ENCODE data around the gene EMP2.
"Not testable (repeated sequence)": the region's sequence is repeated elsewhere in the genome, so short reads cannot be mapped to it uniquely, and the experiment has no call there.

Gene EMP2

GRCh38 chr16:10552998-10553491, 27.4 kb downstream of the EMP2 start:
- in situ Hi-C loops (cut with MboI; ENCODE audit: low sequenced_read_pairs) = no loop called here

DNA sequence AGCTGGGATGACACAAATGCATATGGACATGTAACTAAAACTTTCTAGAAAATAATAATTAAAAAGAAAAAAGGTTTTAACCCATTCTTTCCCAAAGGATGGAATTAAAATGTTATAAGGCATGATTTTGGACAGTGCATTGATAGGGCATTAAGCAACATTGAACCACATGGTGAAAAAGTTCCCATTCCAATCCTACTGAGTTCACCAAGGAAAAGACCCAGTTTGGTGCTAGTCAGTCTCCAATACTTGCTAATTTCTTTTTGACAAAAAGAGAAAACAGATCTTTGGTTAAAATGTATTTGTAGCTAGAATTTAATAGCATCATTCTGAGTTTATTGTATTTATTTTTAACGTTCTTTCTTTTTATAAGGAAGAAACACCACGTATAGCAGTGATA, 28.1 kb downstream of the EMP2 start:
- in situ Hi-C loops (cut with MboI; ENCODE audit: low sequenced_read_pairs) = no loop called here

DNA sequence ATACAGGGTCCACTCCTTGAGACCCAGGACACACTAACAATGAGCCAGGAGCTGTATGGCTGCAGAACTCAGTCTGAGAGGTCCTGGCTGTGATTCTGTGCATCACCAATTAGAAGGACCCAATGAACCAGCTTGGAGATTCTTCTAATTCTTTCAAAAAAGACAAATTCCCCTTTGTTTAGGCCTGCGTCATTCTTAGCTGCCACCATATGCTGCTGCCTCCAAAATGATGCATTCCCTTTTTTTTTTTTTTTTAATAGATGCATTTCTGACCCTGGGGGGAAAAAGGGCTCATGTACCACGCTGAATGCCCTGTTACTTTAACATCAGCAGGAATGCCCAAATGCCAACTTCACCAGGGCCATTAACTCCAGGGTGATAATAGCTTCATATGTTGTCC, 28.5 kb downstream of the EMP2 start:
- in situ Hi-C loops (cut with MboI; ENCODE audit: low sequenced_read_pairs) = no loop called here

- in situ Hi-C loops (cut with MboI; ENCODE audit: low sequenced_read_pairs) = no loop called here
These were observed 32.0 kb downstream of the EMP2 start for GRCh38 chr16:10548404-10548803.

DNA sequence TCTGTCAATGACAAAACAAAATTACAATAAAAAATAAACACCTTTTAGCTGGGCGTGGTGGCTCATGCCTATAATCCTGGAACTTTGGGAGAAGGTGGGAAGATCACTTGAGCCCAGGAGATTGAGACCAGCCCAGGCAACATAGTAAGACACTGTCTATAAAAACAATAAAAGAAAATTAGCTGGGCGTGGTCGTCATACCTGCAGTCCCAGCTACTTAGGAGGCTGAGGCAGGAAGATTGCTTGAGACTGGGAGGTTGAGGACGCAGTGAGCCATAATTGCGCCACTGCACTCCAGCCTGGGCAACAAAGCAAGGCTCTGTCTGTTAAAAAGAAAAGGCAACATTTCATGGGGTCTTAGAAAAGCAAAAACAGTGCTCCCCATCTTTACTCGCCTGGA, 32.7 kb downstream of the EMP2 start:
- in situ Hi-C loops (cut with MboI; ENCODE audit: low sequenced_read_pairs) = no loop called here

DNA sequence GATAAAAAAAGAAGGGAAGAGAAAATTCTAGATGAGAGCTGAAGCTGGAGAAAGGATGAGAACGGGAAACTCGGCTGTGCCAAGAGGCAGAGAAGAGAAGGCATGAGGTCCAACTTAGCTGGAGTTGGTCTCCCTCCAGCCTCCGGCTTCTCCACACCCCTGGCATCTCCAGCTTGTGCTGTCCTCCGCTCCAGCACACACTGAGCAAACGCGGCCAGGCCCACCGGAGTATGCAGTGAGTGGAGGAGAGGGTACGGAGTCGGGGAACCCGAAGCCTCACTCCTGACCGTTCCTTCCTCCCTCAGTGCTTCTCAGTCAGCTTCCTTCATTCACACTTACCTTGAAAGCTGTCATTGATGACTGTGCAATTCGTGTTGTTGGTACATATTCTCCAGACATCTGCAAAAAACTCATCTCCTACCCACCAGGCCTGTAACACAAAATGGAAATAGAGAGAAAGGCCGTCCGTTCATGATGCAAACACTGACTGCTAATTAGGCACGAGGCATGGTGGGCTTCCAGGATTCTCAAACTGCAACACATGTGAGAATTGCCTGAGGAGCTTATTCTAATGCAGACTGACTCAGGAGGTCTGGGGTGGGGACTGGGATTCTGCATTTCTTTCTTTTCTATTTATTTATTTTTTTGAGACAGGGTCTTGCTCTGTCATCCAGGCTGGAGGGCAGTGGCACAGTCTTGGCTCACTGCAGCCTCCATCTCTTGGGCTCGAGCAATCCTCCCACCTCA, 37.0 kb downstream of the EMP2 start:
- in situ Hi-C loops (cut with MboI; ENCODE audit: low sequenced_read_pairs) = no loop called here

DNA sequence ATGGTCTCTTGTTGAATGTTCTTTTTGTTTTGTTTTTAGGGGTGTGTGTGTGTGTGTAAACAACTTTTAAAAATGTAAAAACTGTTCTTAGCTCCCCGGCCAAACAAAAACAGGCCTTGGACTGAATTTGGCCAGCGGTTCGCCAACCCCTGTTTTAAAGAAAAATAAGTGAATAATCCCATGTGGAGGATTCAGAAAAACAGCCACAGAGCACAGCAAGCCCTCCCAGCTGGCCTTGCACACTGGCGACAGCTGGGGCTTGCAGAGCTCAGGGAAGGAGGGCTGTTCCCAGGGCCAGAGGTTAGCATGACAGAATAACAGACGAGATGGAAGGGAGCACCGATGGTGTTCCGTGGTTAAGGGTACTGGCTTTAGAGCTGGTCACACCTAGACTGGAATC, 39.0 kb downstream of the EMP2 start:
- in situ Hi-C loops (cut with MboI; ENCODE audit: low sequenced_read_pairs) = no loop called here

DNA sequence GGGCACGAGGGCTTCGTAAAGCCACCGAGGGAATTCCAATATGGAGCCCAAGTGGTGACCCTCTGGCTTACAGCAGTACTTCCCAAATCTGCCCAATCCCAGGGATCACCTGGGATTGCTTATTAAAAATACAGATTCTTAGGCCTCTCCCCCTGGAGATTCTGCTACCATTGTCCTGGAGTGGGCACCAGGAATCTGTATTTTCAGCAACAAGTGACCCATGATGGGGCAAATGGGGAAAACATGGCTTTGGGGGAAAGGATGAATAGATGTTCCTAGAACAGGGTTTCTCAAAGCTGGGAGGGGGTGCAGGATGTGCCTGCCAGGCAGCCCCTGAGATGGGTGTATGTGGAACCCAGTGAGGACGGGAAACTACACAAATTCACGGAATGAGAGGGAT, 40.6 kb downstream of the EMP2 start:
- in situ Hi-C loops (cut with MboI; ENCODE audit: low sequenced_read_pairs) = no loop called here

- in situ Hi-C loops (cut with MboI; ENCODE audit: low sequenced_read_pairs) = no loop called here
These were observed 41.2 kb downstream of the EMP2 start for GRCh38 chr16:10539236-10539635.

DNA sequence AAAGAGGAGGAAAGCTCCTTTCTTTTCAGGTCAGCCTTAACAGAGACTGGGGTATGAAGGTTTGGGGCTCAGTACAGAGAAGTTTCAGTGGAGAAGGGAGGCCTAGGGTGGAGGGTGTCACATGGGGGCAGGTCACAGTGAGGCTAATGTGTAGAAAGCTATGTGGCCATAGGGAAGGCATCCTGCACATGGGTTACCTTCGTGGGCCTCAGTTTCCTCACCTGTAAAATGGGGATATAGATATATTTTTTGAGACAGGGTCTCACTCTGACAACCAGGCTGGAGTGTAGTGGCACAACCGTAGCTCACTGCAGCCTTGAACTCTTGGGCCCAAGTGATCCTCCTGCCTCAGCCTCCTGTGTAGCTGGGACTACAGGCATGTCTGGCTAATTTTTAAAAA, 41.8 kb downstream of the EMP2 start:
- in situ Hi-C loops (cut with MboI; ENCODE audit: low sequenced_read_pairs) = no loop called here

DNA sequence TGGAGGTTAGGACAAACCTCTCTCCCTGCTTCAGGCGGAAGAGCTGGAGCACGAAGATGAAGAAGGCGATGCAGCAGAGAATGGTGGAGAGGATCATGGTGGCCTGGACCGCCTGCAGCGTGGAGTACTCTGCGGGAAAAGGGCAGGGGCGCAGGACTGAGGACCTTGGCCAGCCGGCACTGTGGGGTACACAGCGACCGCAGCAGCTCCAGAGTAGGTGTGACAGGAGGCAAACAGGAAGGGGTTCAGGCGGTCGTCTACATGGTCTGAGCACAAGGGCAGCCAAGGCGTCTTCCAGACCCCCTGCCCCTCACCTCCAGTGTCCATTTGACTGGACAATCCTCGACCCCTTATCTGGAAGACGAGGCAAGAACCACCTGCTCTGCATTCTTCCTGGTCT, 42.5 kb downstream of the EMP2 start:
- in situ Hi-C loops (cut with MboI; ENCODE audit: low sequenced_read_pairs) = no loop called here

- in situ Hi-C loops (cut with MboI; ENCODE audit: low sequenced_read_pairs) = no loop called here
These were observed 43.5 kb downstream of the EMP2 start for GRCh38 chr16:10536814-10537389.

DNA sequence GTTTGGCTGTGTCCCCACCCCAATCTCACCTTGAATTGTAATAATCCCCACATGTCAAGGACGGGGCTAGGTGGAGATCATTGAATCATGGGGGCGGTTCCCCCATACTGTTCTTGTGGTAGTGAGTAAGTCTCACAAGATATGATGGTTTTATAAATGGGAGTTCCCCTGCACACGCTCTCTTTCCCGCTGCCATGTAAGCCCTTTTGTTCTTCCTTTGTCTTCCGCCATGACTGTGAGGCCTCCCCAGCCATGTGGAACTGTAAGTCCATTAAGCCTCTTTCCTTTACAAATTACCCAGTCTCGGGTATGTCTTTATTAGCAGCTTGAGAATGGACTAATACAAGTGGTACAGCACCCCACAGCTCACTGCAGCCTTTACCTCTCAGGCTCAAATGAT, 44.1 kb downstream of the EMP2 start:
- in situ Hi-C loops (cut with MboI; ENCODE audit: low sequenced_read_pairs) = not testable (repeated sequence)

DNA sequence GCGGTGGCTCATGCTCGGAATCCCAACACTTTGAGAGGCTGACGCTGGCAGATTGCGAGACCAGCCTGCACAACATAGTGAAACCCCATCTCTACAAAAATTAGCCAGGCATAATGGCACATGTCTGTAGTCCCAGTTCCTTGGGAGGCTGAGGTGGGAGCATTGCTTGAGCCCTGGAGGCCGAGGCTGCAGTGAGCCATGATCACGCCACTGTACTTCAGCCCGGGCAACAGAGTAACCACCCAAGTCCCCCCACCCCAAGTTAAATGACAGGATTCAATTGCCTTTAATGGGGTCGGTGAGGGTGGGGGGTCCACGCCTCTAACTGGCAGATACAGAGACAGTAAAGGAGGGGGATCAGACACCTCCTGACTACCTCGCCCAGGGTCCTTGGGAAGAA, 44.9 kb downstream of the EMP2 start:
- in situ Hi-C loops (cut with MboI; ENCODE audit: low sequenced_read_pairs) = no loop called here

GRCh38 chr16:10534748-10535147, 45.6 kb downstream of the EMP2 start:
- in situ Hi-C loops (cut with MboI; ENCODE audit: low sequenced_read_pairs) = no loop called here

- in situ Hi-C loops (cut with MboI; ENCODE audit: low sequenced_read_pairs) = not testable (repeated sequence)
These were observed 46.8 kb downstream of the EMP2 start for GRCh38 chr16:10533612-10534011.

GRCh38 chr16:10531582-10531981, 48.8 kb downstream of the EMP2 start:
- in situ Hi-C loops (cut with MboI; ENCODE audit: low sequenced_read_pairs) = no loop called here

DNA sequence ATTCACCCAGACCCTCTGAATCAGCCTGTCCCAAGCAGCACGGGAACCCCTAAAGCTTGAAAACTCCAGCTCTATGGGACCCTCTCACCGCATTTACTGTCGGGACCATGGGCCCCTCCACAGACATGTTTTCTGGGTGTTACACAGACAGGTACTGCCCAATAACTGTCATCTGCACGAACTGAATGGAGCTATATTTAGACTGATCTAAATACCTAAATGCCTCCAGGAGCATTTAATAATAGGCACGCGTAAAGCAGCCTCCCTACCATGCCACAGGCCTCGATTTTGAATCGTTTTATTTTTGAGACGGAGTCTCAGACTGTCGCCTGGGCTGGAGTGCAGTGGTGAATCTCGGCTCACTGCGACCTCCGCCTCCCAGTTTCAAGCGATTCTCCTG, 49.7 kb downstream of the EMP2 start:
- in situ Hi-C loops (cut with MboI; ENCODE audit: low sequenced_read_pairs) = no loop called here

DNA sequence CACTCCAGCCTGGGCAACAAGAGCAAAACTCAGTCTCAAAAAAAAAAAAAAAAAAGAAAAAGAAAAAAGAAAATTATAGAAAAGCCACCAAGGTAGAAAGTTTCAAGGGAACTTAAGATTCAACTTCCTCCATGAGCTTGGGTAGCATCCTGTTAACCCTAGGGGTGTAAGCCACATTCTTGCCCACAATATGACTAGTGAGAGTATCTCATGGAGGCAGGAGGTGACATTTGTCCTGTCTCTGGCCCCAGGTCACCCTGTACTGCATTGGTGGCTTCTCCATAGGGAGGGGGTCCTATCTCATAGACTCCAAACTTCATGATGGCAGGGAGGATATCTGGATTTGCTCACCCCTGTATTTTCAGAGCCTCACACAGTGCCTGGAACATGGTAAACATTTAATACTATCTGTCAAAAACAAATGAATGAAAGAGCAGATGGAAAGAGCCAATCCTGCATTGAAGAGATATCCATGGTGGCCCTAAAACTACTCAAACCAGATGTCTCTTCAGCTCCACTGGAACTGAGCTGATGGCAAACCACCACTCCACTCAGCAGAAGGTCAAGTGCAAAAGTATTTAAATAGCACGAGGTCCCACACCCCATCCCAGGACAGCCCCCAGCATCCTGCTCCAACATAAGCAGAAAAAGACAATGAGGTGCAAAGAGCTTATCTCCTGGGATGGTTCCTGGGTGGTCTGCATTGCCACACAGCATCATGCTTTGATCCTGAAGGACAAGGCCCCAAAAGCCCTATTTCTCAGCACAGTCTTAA, 50.3 kb downstream of the EMP2 start:
- in situ Hi-C loops (cut with MboI; ENCODE audit: low sequenced_read_pairs) = loop anchor here (5.0 to 10.0 kb wide), 2 partner anchors 202 to 405 kb away; no protein-coding TSS in a partner anchor

- in situ Hi-C loops (cut with MboI; ENCODE audit: low sequenced_read_pairs) = loop anchor here (5.0 to 10.0 kb wide), 2 partner anchors 204 to 406 kb away; no protein-coding TSS in a partner anchor
These were observed 51.8 kb downstream of the EMP2 start for GRCh38 chr16:10528635-10529034.

- in situ Hi-C loops (cut with MboI; ENCODE audit: low sequenced_read_pairs) = loop anchor here (5.0 to 10.0 kb wide), 2 partner anchors 205 to 408 kb away; no protein-coding TSS in a partner anchor
These were observed 53.4 kb downstream of the EMP2 start for GRCh38 chr16:10526962-10527361.

Data from HL-60/S4 (cell line).